SU-DHL-6 (cell line): ENCODE results near the gene SRGAP3.

Experiments used
- CTCF ChIP-seq: fragments of 200-600 bp; sonication (generic); IDR thresholded peaks from one replicate; pipeline ENCODE4 v1.5.1; 2017; ENCODE audit warnings: antibody characterized with exemption, mild to moderate bottlenecking, low read length, moderate library complexity; ENCODE audit not compliant: insufficient read depth, poor library complexity, severe bottlenecking
- EZH2phosphoT487 ChIP-seq: fragments of 200-600 bp; sonication (generic), shearing (Covaris generic); conservative IDR thresholded peaks from 2 replicates; pipeline ENCODE4 v1.6.1; 2018; ENCODE audit warnings: mild to moderate bottlenecking, antibody characterized with exemption, low read length, moderate library complexity, mixed read lengths

- TF ChIP-seq CTCF = no peak
- no peak for TF ChIP-seq EZH2phosphoT487
These were observed 10.6 kb downstream of the SRGAP3 start for GRCh38 chr3:9238721-9239295.
